Left ventricle myocardium superior (tissue), 1 donor: Measurements from ENCODE around the gene CLDN14. TPM values are rescaled to one million over a fixed set of nuclear protein-coding genes. Genes with fewer than 3 reads are reported as not detected.

Experiments
- ATAC-seq: fragments of 200-7000 bp; cut with Tn5 transposase; one replicate; pipeline ENCODE4 v1.9.1; 2020; ENCODE audit warnings: mild to moderate bottlenecking, moderate library complexity
- DNase-seq: peaks from one replicate; pipeline ENCODE4 v3.0.0-alpha.2; 2020
- intact Hi-C: fragments of 100-400 bp; cut with micrococcal nuclease; formaldehyde crosslinking; loops from one replicate; pipeline ENCODE4 v1.11.0; 2022
- total RNA-seq: library from RNA; stranded (reverse); fragmentation: NEBNext Ultra II Directional; extraction: Animal tissue kit (Norgen Biotek cat#: 25700); gene quantifications from one replicate; pipeline ENCODE4 v1.2.1, GENCODE V29; 2021
- donor health status: DM: no; HTN: yes; CAD: no; lungs with severe emphysema.

Gene CLDN14
- total RNA-seq, 1 donor from 2014 or later, result not detected

GRCh38 chr21:36452281-36452825 lies 27.6 kb downstream of the CLDN14 start:
- no peak for ATAC-seq
- intact Hi-C loops, result no loop called here
- DNase-seq, result no peak

DNA sequence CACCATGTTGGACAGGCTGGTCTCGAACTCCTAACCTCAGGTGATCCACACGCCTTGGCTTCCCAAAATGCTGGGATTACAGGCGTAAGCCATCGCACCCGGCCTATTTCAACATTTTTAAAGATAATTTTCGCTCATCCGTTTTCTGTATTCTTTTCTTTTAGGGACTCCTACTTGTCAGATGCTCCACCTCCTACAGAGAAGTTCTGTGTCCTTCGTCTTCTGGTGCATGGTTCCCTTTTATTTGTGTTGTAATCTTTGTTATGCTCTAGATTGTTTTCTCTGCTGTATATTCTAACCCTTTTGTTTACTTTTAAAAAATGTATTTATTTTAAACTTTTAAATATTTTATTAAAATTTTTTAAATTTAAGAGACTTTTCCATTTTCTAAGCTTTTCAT lies 28.4 kb downstream of the CLDN14 start:
- intact Hi-C loops, result no loop called here
- ATAC-seq (no peak), DNase-seq (no peak)

DNA sequence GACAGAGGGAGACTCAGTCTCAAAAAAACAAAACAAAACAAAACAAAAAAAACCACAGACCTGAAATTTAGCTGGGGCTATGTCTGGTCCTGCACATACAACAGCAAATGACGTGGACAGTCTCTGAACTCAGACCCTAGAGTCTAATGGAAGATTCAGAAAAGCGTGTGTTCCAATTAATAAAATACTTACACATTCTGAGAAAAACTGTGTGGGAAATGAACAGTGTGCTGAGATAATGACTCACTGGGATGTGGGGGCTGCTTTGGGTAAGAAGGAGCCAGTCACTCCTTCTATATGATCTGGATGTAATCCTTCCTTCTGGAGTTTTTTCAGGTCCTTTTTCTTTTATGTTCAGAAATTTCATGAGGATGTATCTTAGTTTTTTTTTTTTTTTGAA lies 29.4 kb downstream of the CLDN14 start:
- intact Hi-C loops, result no loop called here
- ATAC-seq, result no peak
- no peak for DNase-seq

GRCh38 chr21:36446301-36446700 lies 33.6 kb downstream of the CLDN14 start:
- DNase-seq (no peak), ATAC-seq (peak; percentile 31)
- intact Hi-C loops, result no loop called here

- intact Hi-C loops, result no loop called here
- DNase-seq (no peak), ATAC-seq (no peak)
Observed at GRCh38 chr21:36441715-36442114, 38.2 kb downstream of the CLDN14 start.

DNA sequence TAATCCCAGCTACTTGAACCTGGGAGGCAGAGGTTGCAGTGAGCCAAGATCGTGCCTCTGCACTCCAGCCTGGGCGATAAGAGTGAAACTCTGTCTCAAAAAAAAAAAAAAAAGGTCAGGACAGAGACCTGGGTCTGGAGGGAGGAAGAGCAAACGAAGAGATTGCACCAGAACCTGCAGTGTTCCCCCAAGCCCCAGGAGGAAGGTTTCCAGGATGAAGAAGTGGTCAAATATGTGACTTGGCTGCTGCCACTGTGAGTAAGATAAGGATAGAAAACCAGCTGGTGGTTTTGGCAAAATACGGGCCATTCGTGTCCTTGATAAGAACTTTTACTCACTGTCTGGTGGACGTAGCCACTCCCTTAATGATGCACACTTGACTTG lies 42.2 kb downstream of the CLDN14 start:
- peak; percentile 73 for ATAC-seq
- intact Hi-C loops, result no loop called here
- no peak for DNase-seq

- intact Hi-C loops, result no loop called here
- no peak for DNase-seq
- ATAC-seq, result no peak
Observed at GRCh38 chr21:36436829-36437744, 42.8 kb downstream of the CLDN14 start.

GRCh38 chr21:36434144-36434543 lies 45.8 kb downstream of the CLDN14 start:
- DNase-seq (no peak), ATAC-seq (no peak)
- intact Hi-C loops, result no loop called here

DNA sequence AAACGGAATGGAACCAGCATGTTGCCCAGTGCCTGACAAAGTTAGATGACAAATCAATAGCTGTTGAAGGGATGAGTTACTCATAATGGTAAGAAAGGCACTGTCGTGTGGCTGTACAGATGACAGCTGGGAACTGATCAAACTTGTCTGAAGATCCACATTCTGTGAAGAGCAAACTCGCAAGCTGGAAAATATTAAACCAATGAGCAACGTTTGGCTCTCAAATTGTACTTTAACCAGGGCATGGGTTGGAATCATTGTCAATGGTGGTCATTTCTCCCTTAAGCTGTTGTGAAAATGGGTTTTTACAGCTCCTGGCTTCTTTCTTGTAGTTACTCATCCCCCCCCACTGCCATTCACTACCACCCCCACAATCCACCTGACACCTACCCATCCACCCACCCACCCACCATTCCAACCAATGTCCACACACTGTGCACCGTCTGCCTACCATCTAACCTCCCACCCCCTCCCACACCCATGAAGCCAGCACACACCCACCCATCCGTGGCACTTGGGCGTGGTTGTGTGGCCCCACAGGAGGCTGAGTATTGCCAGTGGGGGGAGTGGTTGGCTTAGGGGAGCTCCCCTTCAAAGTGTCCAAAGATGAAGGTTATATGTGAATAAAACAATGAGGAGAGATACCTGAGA lies 46.7 kb downstream of the CLDN14 start:
- intact Hi-C loops, result no loop called here
- no peak for ATAC-seq
- no peak for DNase-seq

- intact Hi-C loops, result no loop called here
- DNase-seq, result no peak
- ATAC-seq, result no peak
Observed at GRCh38 chr21:36431252-36431651, 48.7 kb downstream of the CLDN14 start.

GRCh38 chr21:36430841-36431240 lies 49.1 kb downstream of the CLDN14 start:
- ATAC-seq (no peak), DNase-seq (no peak)
- intact Hi-C loops, result no loop called here

GRCh38 chr21:36429947-36430546 lies 49.9 kb downstream of the CLDN14 start:
- ATAC-seq, result peak; percentile 93
- intact Hi-C loops, result no loop called here
- DNase-seq, result peak; percentile 63

DNA sequence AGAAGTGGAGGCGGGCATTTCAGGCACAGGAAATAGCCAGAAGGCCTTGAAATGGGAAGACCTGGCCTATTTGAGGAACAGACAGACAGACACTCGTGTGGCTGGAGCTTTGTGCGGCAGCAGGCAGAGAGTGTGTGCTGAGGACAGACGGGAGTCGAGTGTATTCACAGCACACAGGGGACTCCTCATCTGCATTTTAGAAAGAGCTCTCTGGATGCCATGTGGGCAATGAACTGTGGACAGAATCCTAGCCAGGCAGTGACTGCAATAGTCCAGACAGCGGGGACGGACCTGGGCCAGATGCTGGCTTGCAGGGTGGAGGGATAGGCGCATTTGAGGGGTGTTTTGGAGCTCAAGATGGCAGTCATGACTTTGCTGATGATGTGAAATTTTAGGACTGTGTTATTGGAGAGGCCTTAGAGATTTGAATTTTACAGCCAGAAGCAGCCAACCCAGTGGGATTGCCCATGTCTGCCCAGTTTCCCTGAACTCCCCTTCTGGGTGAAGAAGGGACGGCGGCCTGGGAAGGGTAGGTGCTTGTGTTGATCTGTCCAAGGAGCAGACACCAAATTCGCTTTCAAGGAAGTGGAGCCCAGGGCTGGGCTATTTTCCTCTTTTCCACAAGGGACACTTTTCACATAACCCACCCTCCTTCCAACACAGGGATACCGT lies 51.0 kb downstream of the CLDN14 start:
- intact Hi-C loops, result no loop called here
- ATAC-seq, result no peak
- no peak for DNase-seq

DNA sequence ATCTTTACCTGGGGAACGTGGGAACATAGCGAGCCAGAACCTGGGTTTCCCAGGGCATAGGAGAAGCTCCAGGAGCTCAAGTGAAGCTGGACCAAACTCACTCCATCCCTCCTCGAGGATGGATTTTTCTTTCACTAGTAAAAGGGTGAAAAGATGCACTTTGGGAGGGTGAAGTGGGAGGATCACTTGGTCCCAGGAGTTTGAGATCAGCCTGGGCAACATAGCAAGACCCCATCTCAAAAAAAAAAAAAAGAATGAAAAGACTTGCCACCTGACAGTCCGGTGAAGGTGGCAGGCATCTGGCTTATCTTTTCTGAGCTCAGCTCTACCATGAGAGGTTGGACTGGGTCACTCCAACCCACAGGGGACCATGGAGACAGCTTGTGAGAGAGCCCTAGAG lies 52.4 kb downstream of the CLDN14 start:
- ATAC-seq (no peak), DNase-seq (no peak)
- intact Hi-C loops, result no loop called here

DNA sequence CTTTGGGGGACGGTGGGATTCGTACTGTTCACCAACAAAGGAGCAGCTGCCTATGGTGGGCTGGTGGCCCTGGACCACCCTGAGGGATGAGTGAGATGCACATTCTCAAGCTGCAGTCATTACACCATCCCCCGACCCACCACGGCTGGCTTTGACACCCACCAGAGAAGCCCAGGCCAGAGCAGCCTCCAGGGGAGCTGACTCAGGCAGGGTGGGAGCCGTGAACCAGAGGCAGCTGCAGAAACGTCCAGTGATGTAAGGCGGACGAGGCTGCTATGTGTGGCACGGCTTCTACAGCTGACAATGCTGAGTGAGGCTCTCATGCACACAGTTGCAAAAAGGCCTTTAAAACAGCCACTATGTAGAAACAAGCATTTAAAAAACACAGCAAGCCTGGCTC lies 54.6 kb downstream of the CLDN14 start:
- intact Hi-C loops, result no loop called here
- no peak for DNase-seq
- no peak for ATAC-seq

DNA sequence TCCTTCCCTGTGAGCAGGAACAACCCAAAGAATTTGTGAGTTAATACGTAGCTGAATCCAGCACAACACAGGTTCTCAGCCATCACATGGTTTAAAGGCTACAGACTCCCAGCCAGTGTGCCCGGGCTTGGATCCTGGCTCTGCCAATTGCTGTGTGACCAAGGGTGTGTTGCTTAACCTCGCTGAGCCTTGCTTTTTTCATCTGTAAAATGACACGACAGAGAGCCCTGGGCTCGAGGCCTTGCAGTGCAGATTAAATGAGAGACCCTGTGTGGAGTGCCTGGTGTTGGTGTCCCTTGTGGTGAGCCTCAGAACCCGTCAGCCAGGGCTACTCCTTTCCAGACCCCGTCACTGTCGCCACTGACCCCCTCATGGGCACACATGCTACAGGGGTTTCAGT lies 55.3 kb downstream of the CLDN14 start:
- DNase-seq, result no peak
- intact Hi-C loops, result no loop called here

GRCh38 chr21:36423771-36424433 lies 56.0 kb downstream of the CLDN14 start:
- DNase-seq (no peak), ATAC-seq (no peak)
- intact Hi-C loops, result no loop called here

More for the DNA sequence above, 55.3 kb downstream of the CLDN14 start:
- ATAC-seq, result no peak

DNA sequence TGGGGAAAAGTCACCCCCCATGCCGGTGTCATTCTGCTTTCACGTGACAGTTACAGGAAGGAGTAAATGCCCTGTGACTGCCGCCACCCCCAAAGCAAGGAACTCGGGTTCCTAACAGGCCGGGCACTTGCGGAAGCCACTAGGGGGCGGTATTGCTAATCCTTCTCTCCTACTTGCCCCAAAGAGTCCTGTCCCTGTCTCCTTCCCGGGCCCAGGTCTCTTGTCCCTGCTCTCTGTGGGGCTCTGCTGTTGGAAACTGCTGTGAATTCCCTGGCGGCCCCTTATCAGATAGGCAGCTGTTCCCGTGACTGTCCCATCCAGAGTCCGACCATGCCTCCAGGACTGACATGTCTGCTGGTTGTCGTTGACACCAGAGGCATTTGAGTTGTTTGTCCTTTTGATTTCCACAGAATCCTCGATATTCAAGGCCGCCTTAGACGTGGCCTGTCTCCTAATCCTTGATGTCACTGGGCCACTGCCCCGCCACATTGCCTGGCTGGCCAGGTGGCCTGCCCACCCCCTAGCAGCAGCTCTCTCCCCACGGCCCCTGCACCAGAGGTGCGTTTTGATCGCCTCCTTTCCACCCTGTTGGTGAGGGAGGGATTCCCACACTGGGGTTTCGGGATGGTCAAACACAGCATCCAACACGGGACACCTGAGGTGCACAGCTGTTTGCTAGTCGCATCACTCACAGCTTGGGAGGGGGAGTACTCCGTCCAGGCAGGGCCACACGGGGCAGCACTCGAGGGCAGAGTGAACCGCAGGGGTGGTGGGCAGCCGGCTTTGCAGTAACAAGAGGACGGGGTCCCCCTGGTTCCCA lies 57.4 kb downstream of the CLDN14 start:
- DNase-seq (peak; percentile 52), ATAC-seq (peak; percentile 49)
- intact Hi-C loops, result no loop called here
